Stomach (tissue), 9 donors: Measurements from ENCODE around the gene DDR1. TPM values are rescaled to one million over a fixed set of nuclear protein-coding genes. Genes with fewer than 3 reads are reported as not detected.

Source experiments
- DNase-seq, 2 donors: peaks; one replicate each; pipeline versions ENCODE4 v3.0.0 to v3.0.0-alpha.2; 2013 to 2019
- H3K27ac ChIP-seq, 5 donors: fragments of 200-600 bp in 4 of 5; sonication (generic) in 4 of 5; one replicate each; pipeline ENCODE4 v1.5.1; 2013 to 2019; ENCODE audit warnings: mild to moderate bottlenecking in 1 of 5, moderate library complexity in 1 of 5
- H3K27me3 ChIP-seq, 3 donors: fragments of 200-600 bp; sonication (generic); one replicate each; pipeline ENCODE4 v1.5.1; 2017 to 2019; ENCODE audit warnings: mixed run types in 1 of 3
- H3K36me3 ChIP-seq, 4 donors: fragments of 200-600 bp; sonication (generic); 1 replicate in 3 of 4; 2 replicates in 1 of 4; pipeline ENCODE4 v1.5.1; 2016 to 2019
- H3K4me1 ChIP-seq, 4 donors: fragments of 200-600 bp; sonication (generic); one replicate each; pipeline ENCODE4 v1.5.1; 2016 to 2019
- H3K4me3 ChIP-seq, 4 donors: fragments of 200-600 bp; sonication (generic) in 3 of 4; one replicate each; pipeline ENCODE4 v1.5.1; 2016 to 2019; ENCODE audit warnings: mild to moderate bottlenecking in 1 of 4
- H3K9me3 ChIP-seq, 4 donors: fragments of 200-600 bp; sonication (generic); one replicate each; pipeline ENCODE4 v1.5.1; 2016 to 2019
- EP300 ChIP-seq: sonication (generic); formaldehyde crosslinking; IDR thresholded peaks from one replicate; pipeline ENCODE4 v1.6.1; 2017; ENCODE audit warnings: antibody characterized with exemption
- POLR2A ChIP-seq, 4 donors: fragments of 450-650 bp; IDR thresholded peaks; one replicate each; pipeline ENCODE4 v1.6.1; 2016; ENCODE audit warnings: antibody characterized with exemption in 4 of 4, control low read depth in 2 of 4, mild to moderate bottlenecking in 1 of 4, moderate library complexity in 1 of 4
- POLR2AphosphoS5 ChIP-seq, 3 donors: sonication (generic); formaldehyde crosslinking; IDR thresholded peaks; one replicate each; pipeline ENCODE4 v1.6.1; 2016; ENCODE audit warnings: antibody characterized with exemption in 3 of 3
- WGBS, 5 donors: extraction: QIAGEN DNeasy Blood & Tissue Kit in 3 of 5; methylation state at CpG; one replicate each; pipeline versions ENCODE4 v1.1.5 to v1.1.7; 2013 to 2018; 5-methylcytosine and 5-hydroxymethylcytosine counted together
- intact Hi-C: fragments of 100-400 bp; cut with DNase I; formaldehyde crosslinking; loops from one replicate; pipeline ENCODE4 v1.15.1; 2023; ENCODE audit warnings: low total_unique reads
- polyA plus RNA-seq, 3 donors: library from polyadenylated mRNA; stranded (reverse); fragments of 200-250 nt; gene quantifications; one replicate each; pipeline ENCODE4 v1.2.3, GENCODE V29; 2013
- total RNA-seq, 5 donors: library from RNA; depleted of rRNA; stranded (reverse); fragments of >200 nt; gene quantifications; one replicate each; pipeline versions ENCODE4 v1.1.0 to v1.2.3, GENCODE V29; 2014 to 2016
- TF ChIP-seq, protein P1 (sequence below), 7 experiments: fragments of 450-650 bp in 4 of 7; fragments of 200-600 bp in 3 of 7; sonication (generic) in 3 of 7; IDR thresholded peaks; one replicate each; pipeline ENCODE4 v1.5.1; 2016 to 2019; ENCODE audit warnings: antibody characterized with exemption in 7 of 7, control low read depth in 2 of 7, mild to moderate bottlenecking in 1 of 7
- donor health status: healthy with polysubstance abuse.
- donor health status: Bipolar disorder and iron deficiency.
- donor health status: healthy.

Gene DDR1
- total and polyA plus RNA-seq, 8 donors, result 17.6 to 144 (median 82.4) TPM

DNA sequence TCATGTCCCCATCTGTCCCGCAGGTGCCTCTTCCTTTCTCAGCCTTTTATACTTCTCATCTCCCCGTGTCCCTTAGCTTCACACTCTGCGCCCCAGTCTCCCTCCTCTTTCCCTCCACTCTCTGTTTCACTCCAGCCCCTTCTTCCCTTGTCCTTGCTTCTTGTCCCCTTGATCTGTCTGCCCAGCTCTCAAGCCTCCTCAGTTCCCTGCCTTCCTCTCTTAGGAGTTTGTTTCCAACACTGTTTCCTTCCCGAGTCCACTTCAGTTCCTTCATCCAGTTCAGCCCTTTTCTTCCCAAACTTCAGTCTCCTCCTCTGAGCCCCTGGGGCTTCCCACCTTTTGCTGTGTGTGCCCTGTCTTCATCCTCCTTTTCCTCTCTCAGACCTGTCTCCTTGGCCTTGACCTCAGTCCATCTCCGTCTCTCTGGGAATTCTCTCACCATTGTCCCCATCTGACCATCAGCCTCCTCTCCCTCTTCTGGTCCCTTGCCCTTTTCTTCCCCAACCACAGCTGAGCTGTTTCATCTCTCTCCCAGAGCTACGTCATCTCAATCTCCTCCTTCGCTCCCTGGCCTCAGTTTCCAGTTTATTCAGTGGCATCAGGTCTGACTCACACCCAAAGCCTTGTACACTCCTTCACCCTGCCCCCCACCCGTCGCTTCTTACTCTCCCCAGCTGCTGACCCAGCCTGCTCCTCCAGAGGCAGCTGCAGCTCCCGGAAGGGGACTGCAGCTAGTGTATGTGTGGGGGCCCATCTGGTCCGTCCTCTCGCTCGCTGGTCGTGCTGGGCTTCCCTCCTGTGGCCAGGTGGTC lies 2.7 kb upstream of the DDR1 start:
- intact Hi-C loops, result no loop called here
- H3K27me3 ChIP-seq, result peaks cover 0 to 4% (median 0%) of the 10 kb centered on the region in 3 donors
- H3K4me1 ChIP-seq, result peaks cover 42 to 70% (median 57%) of the 10 kb centered on the region in 4 donors
- no peaks in the 10 kb centered on the region for H3K36me3 ChIP-seq
- H3K27ac ChIP-seq, result peak overlapping the region in 4 of 5 donors; percentile 92 to 95 (median 94)
- peak in 1 of 2 donors; percentile 70 for DNase-seq
- H3K9me3 ChIP-seq, result no peaks in the 10 kb centered on the region
- H3K4me3 ChIP-seq, result no peak overlapping the region
- WGBS, 5 donors, result 68 to 77% (median 72%) methylated on average over 14 of the region's 14 CpGs
- TF ChIP-seq POLR2A (IDR thresholded peaks at IDR 0.05) (no peak), POLR2AphosphoS5 (IDR thresholded peaks at IDR 0.05) (no peak), EP300 (no peak)
- TF ChIP-seq, protein P1, sequence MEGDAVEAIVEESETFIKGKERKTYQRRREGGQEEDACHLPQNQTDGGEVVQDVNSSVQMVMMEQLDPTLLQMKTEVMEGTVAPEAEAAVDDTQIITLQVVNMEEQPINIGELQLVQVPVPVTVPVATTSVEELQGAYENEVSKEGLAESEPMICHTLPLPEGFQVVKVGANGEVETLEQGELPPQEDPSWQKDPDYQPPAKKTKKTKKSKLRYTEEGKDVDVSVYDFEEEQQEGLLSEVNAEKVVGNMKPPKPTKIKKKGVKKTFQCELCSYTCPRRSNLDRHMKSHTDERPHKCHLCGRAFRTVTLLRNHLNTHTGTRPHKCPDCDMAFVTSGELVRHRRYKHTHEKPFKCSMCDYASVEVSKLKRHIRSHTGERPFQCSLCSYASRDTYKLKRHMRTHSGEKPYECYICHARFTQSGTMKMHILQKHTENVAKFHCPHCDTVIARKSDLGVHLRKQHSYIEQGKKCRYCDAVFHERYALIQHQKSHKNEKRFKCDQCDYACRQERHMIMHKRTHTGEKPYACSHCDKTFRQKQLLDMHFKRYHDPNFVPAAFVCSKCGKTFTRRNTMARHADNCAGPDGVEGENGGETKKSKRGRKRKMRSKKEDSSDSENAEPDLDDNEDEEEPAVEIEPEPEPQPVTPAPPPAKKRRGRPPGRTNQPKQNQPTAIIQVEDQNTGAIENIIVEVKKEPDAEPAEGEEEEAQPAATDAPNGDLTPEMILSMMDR (IDR thresholded peaks at IDR 0.05), result no peak

DNA sequence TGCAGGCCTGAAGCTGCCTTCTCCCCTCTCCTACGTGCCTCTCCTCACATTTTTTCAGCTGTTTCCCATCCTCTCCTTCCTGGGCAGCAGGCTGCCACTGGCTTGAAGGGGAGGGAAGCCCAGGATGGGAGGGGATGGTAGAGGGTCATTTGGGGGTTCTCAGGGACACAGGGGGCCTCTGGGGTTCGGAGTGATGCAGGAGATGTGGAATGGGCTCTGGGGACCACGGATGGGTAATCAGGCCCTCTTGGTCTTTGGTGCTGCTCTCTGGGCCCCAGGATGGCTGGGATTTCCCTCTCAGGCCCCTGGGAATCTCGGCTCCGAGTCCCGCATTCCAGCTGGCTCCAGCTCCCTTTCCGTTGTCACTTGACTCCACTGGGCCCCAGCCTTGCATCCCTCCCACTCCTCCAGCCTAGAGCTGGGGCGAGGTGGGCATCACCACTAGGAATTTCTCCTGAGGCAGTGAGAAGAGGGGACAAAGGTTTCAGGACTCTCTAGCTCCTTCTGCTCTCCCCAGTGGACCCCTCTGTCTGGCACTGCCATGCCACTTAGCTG lies 2.0 kb upstream of the DDR1 start:
- Histone ChIP-seq H3K4me1 (peaks cover 40 to 70% (median 59%) of the 10 kb centered on the region in 4 donors), H3K27me3 (peaks cover 0 to 4% (median 0%) of the 10 kb centered on the region in 3 donors), H3K36me3 (no peaks in the 10 kb centered on the region), H3K9me3 (no peaks in the 10 kb centered on the region), H3K27ac (peak overlapping the region; percentile 92 to 95 (median 93)), H3K4me3 (peak overlapping the region in 2 of 4 donors; percentile 80 to 81)
- 27 to 34% (median 32%) methylated on average over 7 to 8 of the region's 8 CpGs for WGBS, 5 donors
- intact Hi-C loops, result no loop called here
- TF ChIP-seq, protein P1 (IDR thresholded peaks at IDR 0.05), result no peak
- TF ChIP-seq POLR2AphosphoS5 (IDR thresholded peaks at IDR 0.05) (no peak), POLR2A (IDR thresholded peaks at IDR 0.05) (no peak), EP300 (no peak)
- DNase-seq, result peak in 1 of 2 donors; percentile 74

DNA sequence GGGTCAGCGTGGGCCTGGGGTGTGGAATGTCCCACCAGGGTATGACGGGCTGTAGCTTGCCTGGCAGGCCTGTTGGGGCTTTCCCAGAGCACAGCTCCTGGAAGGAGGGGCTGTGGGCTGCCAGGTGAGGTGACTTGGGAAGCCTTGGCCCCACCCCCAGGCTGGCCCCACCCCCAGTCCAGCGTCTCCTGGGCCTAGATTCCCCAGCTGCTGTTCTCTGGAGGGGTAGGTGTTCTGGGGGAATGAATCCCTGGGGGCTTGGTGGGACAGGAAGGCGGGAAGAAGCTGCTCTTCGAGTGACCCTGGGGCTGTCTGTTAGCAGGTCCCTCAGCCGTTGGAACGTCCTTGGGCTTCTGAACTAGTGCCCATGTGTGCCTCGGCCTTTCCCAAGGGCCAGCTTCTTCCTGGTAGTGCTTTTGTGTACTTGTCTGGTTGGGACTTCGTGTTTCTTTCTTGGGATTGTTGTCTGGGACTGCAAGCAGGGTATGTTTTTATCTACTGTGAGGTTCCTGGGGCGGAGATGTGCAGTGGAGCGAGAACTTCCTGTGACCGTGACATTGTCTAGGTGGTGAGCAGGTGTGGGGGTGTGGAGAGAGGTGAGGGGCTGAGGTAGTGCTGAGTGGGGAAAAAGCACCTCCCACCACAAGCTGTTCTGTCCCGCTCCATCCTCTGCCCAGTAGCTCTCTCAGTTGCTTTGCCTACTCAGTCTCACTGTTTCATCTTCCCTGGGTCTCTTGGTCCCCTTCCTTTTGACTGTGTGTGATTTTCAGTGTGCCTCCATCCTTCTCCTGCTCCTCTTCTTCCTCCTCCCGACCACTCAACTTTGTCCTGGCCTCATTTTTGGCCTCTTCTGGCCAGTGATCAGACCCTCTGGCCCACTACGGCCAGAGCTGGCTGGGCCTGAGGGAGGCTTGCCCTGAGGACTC lies 1.3 kb upstream of the DDR1 start:
- TF ChIP-seq POLR2A (IDR thresholded peaks at IDR 0.05), result no peak
- TF ChIP-seq, protein P1 (IDR thresholded peaks at IDR 0.05), result no peak
- TF ChIP-seq EP300, result no peak
- TF ChIP-seq POLR2AphosphoS5 (IDR thresholded peaks at IDR 0.05), result no peak
- no peaks in the 10 kb centered on the region for H3K36me3 ChIP-seq
- WGBS, 5 donors, result 16 to 41% (median 26%) methylated on average over 11 to 15 of the region's 15 CpGs
- no peaks in the 10 kb centered on the region for H3K9me3 ChIP-seq
- peak overlapping the region; percentile 92 to 95 (median 93) for H3K27ac ChIP-seq
- H3K4me1 ChIP-seq, result peaks cover 38 to 65% (median 55%) of the 10 kb centered on the region in 4 donors
- intact Hi-C loops, result no loop called here
- peaks cover 0 to 4% (median 0%) of the 10 kb centered on the region in 3 donors for H3K27me3 ChIP-seq
- peak; percentile 88 to 90 for DNase-seq
- H3K4me3 ChIP-seq, result peak overlapping the region; percentile 79 to 92 (median 80)
